ENCODE data around the gene B3GAT2. TPM values are rescaled to one million over a fixed set of nuclear protein-coding genes. Genes with fewer than 3 reads are reported as not detected.

Gene B3GAT2
- total and polyA plus RNA-seq, 2 donors (not counting 1 experiment from before 2014, with no cell fraction given): not detected

- Histone ChIP-seq H3K4me2 (ENCODE audit: extremely low read depth, insufficient read depth, low read length) (no peak overlapping the region), H2AFZ (ENCODE audit: low read length) (no peak overlapping the region), H3K9ac (ENCODE audit: insufficient read depth, low read length) (no peak overlapping the region), H3K4me1 (ENCODE audit: control insufficient read depth, extremely low read depth, insufficient read depth, low read length) (no peaks in the 10 kb centered on the region), H3K27ac (ENCODE audit: insufficient read depth, low read length) (no peak overlapping the region), H4K20me1 (ENCODE audit: control insufficient read depth, extremely low read depth, insufficient read depth, low read length) (no peaks in the 10 kb centered on the region), H3K36me3 (ENCODE audit: control insufficient read depth, insufficient read depth, low read length) (no peaks in the 10 kb centered on the region), H3K4me3 (replicated peaks in 1 of 4; ENCODE audit: control extremely low read depth in 1 of 4, insufficient read depth in 1 of 4, low read depth in 3 of 4, low read length in 4 of 4) (no peak overlapping the region), H3K27me3 (ENCODE audit: control insufficient read depth, insufficient read depth, low read length) (no peaks in the 10 kb centered on the region), H3K9me3 (ENCODE audit: control insufficient read depth, insufficient read depth, low read depth, low read length) (no peaks in the 10 kb centered on the region), H3K79me2 (ENCODE audit: control insufficient read depth, insufficient read depth, low read length) (no peaks in the 10 kb centered on the region)
- no peak for DNase-seq (ENCODE audit: low read depth in 2 of 2)
- no peak for TF ChIP-seq EZH2 (IDR thresholded peaks at IDR 0.05; ENCODE audit: low read length, missing control alignments)
- TF ChIP-seq, protein P1, sequence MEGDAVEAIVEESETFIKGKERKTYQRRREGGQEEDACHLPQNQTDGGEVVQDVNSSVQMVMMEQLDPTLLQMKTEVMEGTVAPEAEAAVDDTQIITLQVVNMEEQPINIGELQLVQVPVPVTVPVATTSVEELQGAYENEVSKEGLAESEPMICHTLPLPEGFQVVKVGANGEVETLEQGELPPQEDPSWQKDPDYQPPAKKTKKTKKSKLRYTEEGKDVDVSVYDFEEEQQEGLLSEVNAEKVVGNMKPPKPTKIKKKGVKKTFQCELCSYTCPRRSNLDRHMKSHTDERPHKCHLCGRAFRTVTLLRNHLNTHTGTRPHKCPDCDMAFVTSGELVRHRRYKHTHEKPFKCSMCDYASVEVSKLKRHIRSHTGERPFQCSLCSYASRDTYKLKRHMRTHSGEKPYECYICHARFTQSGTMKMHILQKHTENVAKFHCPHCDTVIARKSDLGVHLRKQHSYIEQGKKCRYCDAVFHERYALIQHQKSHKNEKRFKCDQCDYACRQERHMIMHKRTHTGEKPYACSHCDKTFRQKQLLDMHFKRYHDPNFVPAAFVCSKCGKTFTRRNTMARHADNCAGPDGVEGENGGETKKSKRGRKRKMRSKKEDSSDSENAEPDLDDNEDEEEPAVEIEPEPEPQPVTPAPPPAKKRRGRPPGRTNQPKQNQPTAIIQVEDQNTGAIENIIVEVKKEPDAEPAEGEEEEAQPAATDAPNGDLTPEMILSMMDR (conservative IDR thresholded peaks at IDR 0.05 in 1 of 2, IDR thresholded peaks at IDR 0.05 in 1 of 2; ENCODE audit: low read depth in 1 of 2, low read length in 2 of 2): no peak
Measured at GRCh38 chr6:70819646-70820045, 137.2 kb downstream of the B3GAT2 start.

DNA sequence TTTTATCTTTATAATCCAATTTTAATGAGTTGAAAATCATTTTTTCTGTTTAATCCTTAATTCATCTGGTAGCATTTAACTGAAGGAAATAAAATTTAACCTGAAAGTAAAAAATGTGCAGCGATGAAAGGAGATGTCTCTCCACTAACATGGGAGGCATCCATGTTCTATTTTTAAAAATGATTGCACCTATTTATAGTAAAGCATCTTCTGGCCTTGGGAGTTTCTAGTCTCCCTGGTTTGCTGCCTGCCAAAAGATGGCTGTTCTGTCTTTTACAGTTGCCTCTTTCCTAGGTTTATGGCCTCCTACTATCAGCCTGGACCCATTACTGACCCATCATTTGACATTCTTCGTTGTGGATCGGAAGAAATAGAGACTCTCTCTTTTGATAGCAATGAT is 143.0 kb downstream of the B3GAT2 start:
- H3K9me3 ChIP-seq (ENCODE audit: control insufficient read depth, insufficient read depth, low read depth, low read length): no peaks in the 10 kb centered on the region

DNA sequence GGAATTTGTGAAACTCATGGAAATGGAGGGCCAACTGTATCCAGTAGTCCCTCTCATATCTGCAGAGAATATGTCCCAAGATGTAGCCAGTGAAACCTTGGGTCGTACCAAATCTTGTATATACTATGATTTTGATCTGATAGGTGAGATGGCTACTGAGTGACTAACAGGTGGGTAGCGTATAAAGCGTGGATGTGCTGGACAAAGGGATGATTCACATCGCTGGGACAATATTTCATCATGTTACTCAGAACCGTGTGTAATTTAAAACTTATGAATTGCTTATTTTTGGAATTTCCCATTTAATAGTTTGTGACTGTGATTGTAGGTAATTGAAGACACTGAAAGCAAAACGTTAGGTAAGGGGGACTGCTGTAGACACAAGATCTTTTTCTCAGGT is 145.1 kb downstream of the B3GAT2 start:
- H3K36me3 ChIP-seq (ENCODE audit: control insufficient read depth, insufficient read depth, low read length): no peaks in the 10 kb centered on the region
- H3K27me3 ChIP-seq (ENCODE audit: control insufficient read depth, insufficient read depth, low read length): no peaks in the 10 kb centered on the region
- TF ChIP-seq, protein P1 (conservative IDR thresholded peaks at IDR 0.05 in 1 of 2, IDR thresholded peaks at IDR 0.05 in 1 of 2; ENCODE audit: low read depth in 1 of 2, low read length in 2 of 2): no peak
- no peak for TF ChIP-seq EZH2 (IDR thresholded peaks at IDR 0.05; ENCODE audit: low read length, missing control alignments)
- no peak overlapping the region for H3K9ac ChIP-seq (ENCODE audit: insufficient read depth, low read length)
- peak; percentile 3 to 43 for DNase-seq (ENCODE audit: low read depth in 2 of 2)
- H3K4me3 ChIP-seq (replicated peaks in 1 of 4; ENCODE audit: control extremely low read depth in 1 of 4, insufficient read depth in 1 of 4, low read depth in 3 of 4, low read length in 4 of 4): no peak overlapping the region
- H3K4me1 ChIP-seq (ENCODE audit: control insufficient read depth, extremely low read depth, insufficient read depth, low read length): no peaks in the 10 kb centered on the region
- no peaks in the 10 kb centered on the region for H3K79me2 ChIP-seq (ENCODE audit: control insufficient read depth, insufficient read depth, low read length)
- no peak overlapping the region for H3K4me2 ChIP-seq (ENCODE audit: extremely low read depth, insufficient read depth, low read length)
- no peaks in the 10 kb centered on the region for H3K9me3 ChIP-seq (ENCODE audit: control insufficient read depth, insufficient read depth, low read depth, low read length)
- H2AFZ ChIP-seq (ENCODE audit: low read length): no peak overlapping the region
- no peaks in the 10 kb centered on the region for H4K20me1 ChIP-seq (ENCODE audit: control insufficient read depth, extremely low read depth, insufficient read depth, low read length)
- H3K27ac ChIP-seq (ENCODE audit: insufficient read depth, low read length): no peak overlapping the region

More for the DNA sequence above, 143.0 kb downstream of the B3GAT2 start:
- H3K27me3 ChIP-seq (ENCODE audit: control insufficient read depth, insufficient read depth, low read length): no peaks in the 10 kb centered on the region
- H3K4me2 ChIP-seq (ENCODE audit: extremely low read depth, insufficient read depth, low read length): no peak overlapping the region
- H3K9ac ChIP-seq (ENCODE audit: insufficient read depth, low read length): no peak overlapping the region
- no peaks in the 10 kb centered on the region for H3K79me2 ChIP-seq (ENCODE audit: control insufficient read depth, insufficient read depth, low read length)
- no peak for TF ChIP-seq EZH2 (IDR thresholded peaks at IDR 0.05; ENCODE audit: low read length, missing control alignments)
- TF ChIP-seq, protein P1 (conservative IDR thresholded peaks at IDR 0.05 in 1 of 2, IDR thresholded peaks at IDR 0.05 in 1 of 2; ENCODE audit: low read depth in 1 of 2, low read length in 2 of 2): no peak
- no peaks in the 10 kb centered on the region for H4K20me1 ChIP-seq (ENCODE audit: control insufficient read depth, extremely low read depth, insufficient read depth, low read length)
- no peak overlapping the region for H3K27ac ChIP-seq (ENCODE audit: insufficient read depth, low read length)
- no peak overlapping the region for H2AFZ ChIP-seq (ENCODE audit: low read length)
- no peak overlapping the region for H3K4me3 ChIP-seq (replicated peaks in 1 of 4; ENCODE audit: control extremely low read depth in 1 of 4, insufficient read depth in 1 of 4, low read depth in 3 of 4, low read length in 4 of 4)
- DNase-seq (ENCODE audit: low read depth in 2 of 2): no peak
- H3K4me1 ChIP-seq (ENCODE audit: control insufficient read depth, extremely low read depth, insufficient read depth, low read length): no peaks in the 10 kb centered on the region
- no peaks in the 10 kb centered on the region for H3K36me3 ChIP-seq (ENCODE audit: control insufficient read depth, insufficient read depth, low read length)
